GM12878 (cell line): Measurements from ENCODE around the gene FHOD3. TPM values are rescaled to one million over a fixed set of nuclear protein-coding genes. Genes with fewer than 3 reads are reported as not detected.

Experiments
- ATAC-seq: fragments of 200-7000 bp; cut with Tn5 transposase; 3 replicates; pipeline ENCODE4 v1.9.1; 2020; ENCODE audit warnings: mild to moderate bottlenecking, moderate library complexity
- BruUV-seq: library from RNA; stranded (reverse); fragments of 400-500 nt; replicated peaks from 2 replicates; lab custom pipeline; 2021; lab: Mats Ljungman, UMichigan
- CTCF ChIA-PET: fragments of 300-600 bp; sonication (Branson Sonifier 250); formaldehyde crosslinking; extraction: SDS; loops from one replicate; lab custom pipeline; 2021; ENCODE audit warnings: inconsistent platforms; lab: Yijun Ruan, JAX
- POLR2A ChIA-PET: fragments of 350-600 bp; formaldehyde crosslinking; extraction: SDS; loops from one replicate; lab custom pipeline; 2021; ENCODE audit warnings: inconsistent platforms; lab: Charles Lee
- RAD21 ChIA-PET: fragments of 300-600 bp; sonication (Branson Sonifier 250); formaldehyde crosslinking; loops from one replicate; lab custom pipeline; 2023; ENCODE audit warnings: antibody characterized with exemption; ENCODE audit not compliant: unreplicated experiment; lab: Charles Lee
- SMC1A ChIA-PET: fragments of 300-600 bp; sonication (Branson Sonifier 250); formaldehyde crosslinking; loops from one replicate; lab custom pipeline; 2023; ENCODE audit not compliant: unreplicated experiment, uncharacterized antibody; lab: Charles Lee
- DNase-seq: peaks from one replicate; pipeline ENCODE4 v3.0.0-alpha.2; 2011; ENCODE audit warnings: low read depth, low spot score
- FAIRE-seq: peaks from 3 replicates; lab custom pipeline; 2011; peaks lifted over from hg19 to GRCh38; lab: Jason Lieb, UNC
- H2AFZ ChIP-seq: 2 replicates; pipeline ENCODE4 v1.6.0; 2011; ENCODE audit warnings: low read depth, low read length, control low read depth; ENCODE audit not compliant: control insufficient read depth
- H3K27ac ChIP-seq: 2 replicates; pipeline ENCODE4 v1.5.1; 2011; ENCODE audit warnings: control low read depth; ENCODE audit not compliant: control insufficient read depth, insufficient read depth
- H3K27me3 ChIP-seq, 2 experiments: replicated peaks in 1 of 2; 2 replicates each; pipeline versions ENCODE4 v1.6.0 to v1.6.1; 2011; ENCODE audit warnings: low read length in 1 of 2; ENCODE audit not compliant: control insufficient read depth in 2 of 2, insufficient read depth in 2 of 2
- H3K36me3 ChIP-seq, 2 experiments: 2 replicates each; pipeline ENCODE4 v1.5.1; 2011; ENCODE audit warnings: low read length in 1 of 2; ENCODE audit not compliant: control insufficient read depth in 2 of 2, insufficient read depth in 2 of 2
- H3K4me1 ChIP-seq: 2 replicates; pipeline ENCODE4 v1.6.1; 2011; ENCODE audit warnings: mild to moderate bottlenecking, low read length, moderate library complexity, mixed read lengths; ENCODE audit not compliant: control insufficient read depth, insufficient read depth
- H3K4me2 ChIP-seq: 2 replicates; pipeline ENCODE4 v1.6.0; 2011; ENCODE audit warnings: control low read depth; ENCODE audit not compliant: control insufficient read depth, insufficient read depth
- H3K4me3 ChIP-seq: fragments of 200-600 bp; sonication (generic); 2 replicates; pipeline ENCODE4 v1.5.1; 2016
- H3K79me2 ChIP-seq: 2 replicates; pipeline ENCODE4 v1.6.0; 2011; ENCODE audit warnings: low read length; ENCODE audit not compliant: control insufficient read depth, insufficient read depth
- H3K9ac ChIP-seq: 2 replicates; pipeline ENCODE4 v1.8.0; 2011; ENCODE audit warnings: low read length, control low read depth, mixed read lengths; ENCODE audit not compliant: control insufficient read depth, insufficient read depth
- H3K9me3 ChIP-seq: replicated peaks from 3 replicates; pipeline ENCODE4 v1.5.1; 2011; ENCODE audit warnings: mild to moderate bottlenecking, low read length; ENCODE audit not compliant: control insufficient read depth, insufficient read depth
- H4K20me1 ChIP-seq: 2 replicates; pipeline ENCODE4 v1.6.0; 2011; ENCODE audit not compliant: control insufficient read depth, insufficient read depth
- ASH2L ChIP-seq: fragments of 300-600, 200-600 bp; sonication (generic); IDR thresholded peaks from 2 replicates; pipeline ENCODE4 v1.6.1; 2017; ENCODE audit warnings: low read depth, mild to moderate bottlenecking, borderline replicate concordance
- ATF7 ChIP-seq: fragments of 450-650 bp; IDR thresholded peaks from 2 replicates; pipeline ENCODE4 v1.6.1; 2016; ENCODE audit warnings: low read depth, mild to moderate bottlenecking
- ESRRA ChIP-seq: IDR thresholded peaks from 2 replicates; pipeline ENCODE4 v1.6.1; 2012; ENCODE audit warnings: mild to moderate bottlenecking, low read length, improper control_type of control experiment
- MEF2B ChIP-seq: fragments of 450-650 bp; IDR thresholded peaks from 2 replicates; pipeline ENCODE4 v1.6.1; 2018; ENCODE audit warnings: mild to moderate bottlenecking, moderate library complexity; ENCODE audit not compliant: partially characterized antibody, poor library complexity, severe bottlenecking
- MYB ChIP-seq: fragments of 150-350 bp; IDR thresholded peaks from 2 replicates; pipeline ENCODE4 v1.6.1; 2014; ENCODE audit warnings: mild to moderate bottlenecking, low read depth, low read length, borderline replicate concordance
- MYC ChIP-seq: IDR thresholded peaks from 2 replicates; pipeline ENCODE4 v1.6.1; 2011; ENCODE audit warnings: mild to moderate bottlenecking, low read length, moderate library complexity, inconsistent platforms; ENCODE audit not compliant: insufficient read depth, insufficient replicate concordance, insufficient read length, severe bottlenecking
- SMAD1 ChIP-seq: fragments of 450-650 bp; IDR thresholded peaks from 2 replicates; pipeline ENCODE4 v1.6.1; 2018; ENCODE audit warnings: mild to moderate bottlenecking, low read depth; ENCODE audit not compliant: partially characterized antibody
- SP1 ChIP-seq: IDR thresholded peaks from one replicate; pipeline ENCODE4 v1.6.1; 2011; ENCODE audit warnings: low read depth, low read length
- SUPT20H ChIP-seq: IDR thresholded peaks from 2 replicates; pipeline ENCODE4 v1.6.1; 2011; ENCODE audit warnings: low read depth, mild to moderate bottlenecking, low read length, moderate library complexity, borderline replicate concordance; ENCODE audit not compliant: control insufficient read depth
- SUZ12 ChIP-seq: fragments of 200-600 bp; sonication (generic); IDR thresholded peaks from one replicate; pipeline ENCODE4 v1.6.1; 2018; ENCODE audit warnings: antibody characterized with exemption, mild to moderate bottlenecking; ENCODE audit not compliant: unreplicated experiment
- ZBED1 ChIP-seq: IDR thresholded peaks from 2 replicates; pipeline ENCODE4 v1.6.1; 2016; ENCODE audit warnings: borderline replicate concordance
- ZNF207 ChIP-seq: fragments of 450-650 bp; IDR thresholded peaks from 2 replicates; pipeline ENCODE4 v1.6.1; 2014; ENCODE audit warnings: antibody characterized with exemption, mild to moderate bottlenecking, borderline replicate concordance
- WGBS: methylation state at CpG from one replicate; pipeline ENCODE4 v1.1.6; 2016; ENCODE audit warnings: low lambda C conversion rate; ENCODE audit not compliant: insufficient replicate concordance, insufficient coverage; ENCODE audit errors: missing lambda C conversion rate; 5-methylcytosine and 5-hydroxymethylcytosine counted together
- in situ Hi-C: fragments of 300-500 bp; cut with MboI; formaldehyde crosslinking; loops from 9 replicates; pipeline ENCODE4 v1.14.3; 2018; ENCODE audit warnings: mixed read lengths
- intact Hi-C: fragments of 100-400 bp; cut with micrococcal nuclease; formaldehyde crosslinking; loops from one replicate; pipeline ENCODE4 v1.14.2; 2022; ENCODE audit not compliant: unreplicated experiment
- polyA plus RNA-seq, 11 experiments: library from polyadenylated mRNA; depleted of rRNA in 4 of 11; unstranded in 6 of 11; stranded (reverse) in 5 of 11; fragments of >200 nt; fragmentation: Nextera tagmentation in 4 of 11; fragmentation: Illumina TruSeq in 1 of 11; extraction: Ambion mirVana in 4 of 11; extraction: Trizol in 1 of 11; gene quantifications; 1 replicate in 1 of 11; 2 replicates in 10 of 11; pipeline versions ENCODE4 v1.2.1 to v1.2.3, GENCODE V29; 2011 to 2016; ENCODE audit warnings: inconsistent platforms in 2 of 11, missing spikeins in 2 of 11, low read depth in 1 of 11
- total RNA-seq, 4 experiments: library from RNA; depleted of rRNA in 3 of 4; stranded (reverse); fragments of >200 nt in 3 of 4; fragmentation: Illumina TruSeq in 1 of 4; extraction: Trizol in 1 of 4; gene quantifications; 2 replicates each; pipeline versions ENCODE4 v1.2.1 to v1.2.3, GENCODE V29; 2013 to 2021

FHOD3 gene
- total and polyA plus RNA-seq, 10 of the 15 experiments (the other 5 are each of a cell fraction or from before 2014, with no cell fraction given): 0.77 to 26.7 (median 10.4) TPM

- no peak overlapping the region for H3K4me3 ChIP-seq
- intact Hi-C loops: no loop called here
- H3K27ac ChIP-seq: no peak overlapping the region
- no TSS peak for BruUV-seq
- ChIA-PET POLR2A (no interaction called here), CTCF (interaction anchor here (1.6 to 1.8 kb wide), 2 partner anchors 10 to 110 kb away, joined by 4 to 7 read pairs; no protein-coding TSS in a partner anchor), RAD21 (no interaction called here), SMC1A (interaction anchor here (0.5 to 1.4 kb wide), 2 partner anchors 10 to 111 kb away, joined by 3 to 4 read pairs; no protein-coding TSS in a partner anchor)
- TF ChIP-seq SMAD1 (no peak), MYB (no peak), MYC (no peak), SP1 (no peak), ZNF207 (no peak), SUZ12 (no peak), SUPT20H (no peak), ATF7 (no peak), ESRRA (no peak), ZBED1 (no peak), ASH2L (no peak), MEF2B (no peak)
- H4K20me1 ChIP-seq: no peaks in the 10 kb centered on the region
- DNase-seq (no peak), FAIRE-seq (no peak), ATAC-seq (no peak)
- H2AFZ ChIP-seq: no peak overlapping the region
- H3K79me2 ChIP-seq: no peaks in the 10 kb centered on the region
- no peak overlapping the region for H3K4me2 ChIP-seq
- 92% methylated on average over 3 of the region's 3 CpGs for WGBS
- no peaks in the 10 kb centered on the region for H3K4me1 ChIP-seq
- H3K27me3 ChIP-seq: no peaks in the 10 kb centered on the region
- H3K36me3 ChIP-seq: peaks cover 5 to 17% of the 10 kb centered on the region in 2 experiments; a peak in 3 of 4 replicates
- in situ Hi-C loops: no loop called here
- H3K9me3 ChIP-seq: no peaks in the 10 kb centered on the region
- H3K9ac ChIP-seq: no peak overlapping the region
These were observed 501.4 kb downstream of the FHOD3 start for GRCh38 chr18:36798738-36799473.
